DMS 273 treated with DMSO at 0.1 percent for 48 hours (cell line): ENCODE data around the gene ZFP64.
"Not testable (repeated sequence)": the region's sequence is repeated elsewhere in the genome, so short reads cannot be mapped to it uniquely, and the experiment has no call there.

Experiments used
- DNase-seq: peaks from one replicate; lab custom pipeline; 2025; lab: John Stamatoyannopoulos, UW

Gene ZFP64

DNA sequence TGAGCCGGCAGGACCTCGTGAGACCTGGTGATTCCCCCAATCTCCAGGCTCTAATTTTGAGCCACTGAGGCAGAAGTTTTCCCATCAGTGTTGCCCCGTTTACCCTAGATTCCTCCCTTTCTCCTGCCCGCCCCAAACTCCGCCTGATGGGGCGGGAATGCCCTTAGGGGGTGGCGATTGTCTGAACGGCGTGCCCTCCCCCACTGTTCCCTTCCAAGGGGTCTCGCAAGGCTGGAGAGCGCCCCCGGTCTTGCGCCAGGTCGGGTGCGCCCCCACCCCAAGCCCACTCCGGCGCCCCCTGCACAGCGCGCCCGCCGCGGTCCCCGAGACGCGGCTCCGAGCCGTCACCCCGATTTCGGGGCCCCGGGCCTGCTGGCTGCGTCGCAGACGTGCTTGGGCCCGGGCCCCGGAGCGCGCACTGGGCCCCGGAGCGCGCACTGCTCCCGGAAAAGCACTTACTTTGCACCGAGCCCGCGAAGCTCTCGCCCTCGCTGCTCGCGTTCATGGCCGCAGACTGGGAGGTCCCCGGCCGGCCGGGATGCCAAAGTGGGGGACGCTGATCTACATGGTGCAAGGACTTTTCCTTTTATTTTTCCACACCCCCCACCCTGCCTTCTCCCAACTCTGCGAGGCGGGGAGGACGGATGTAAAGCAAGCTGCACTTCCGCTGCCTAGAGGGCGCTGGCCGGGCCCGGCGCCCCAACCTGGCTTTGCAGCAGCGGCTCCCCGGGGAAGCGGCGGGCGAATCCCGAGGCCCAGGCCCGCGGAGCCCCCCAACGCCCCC lies at the start of gene ZFP64:
ZFP64 (minus strand) TSS at position 648 of the 784 bp plus-strand sequence; CDS start at position 505, 143 bp downstream.
- peak; percentile 45 for DNase-seq

DNA sequence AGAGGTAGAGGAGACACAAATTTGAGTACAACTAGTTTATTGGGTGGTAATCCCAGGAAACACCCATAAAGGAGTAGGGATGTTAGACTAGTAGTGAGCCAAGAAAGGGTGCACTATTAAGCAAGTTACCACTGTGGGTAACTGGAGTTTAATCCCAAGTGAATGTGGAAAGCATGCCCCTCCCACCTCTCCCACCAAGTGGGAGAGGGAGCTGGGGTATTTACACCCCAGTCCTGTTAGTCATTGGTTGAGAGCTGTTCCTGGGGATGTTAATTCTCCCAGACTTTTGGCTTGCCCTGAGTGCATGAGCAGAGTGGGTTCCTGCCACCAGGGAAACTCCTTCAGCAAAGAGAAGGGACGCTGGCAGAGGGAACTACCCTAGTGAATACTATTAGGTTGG lies 49.2 kb upstream of the ZFP64 start:
- no peak for DNase-seq

DNA sequence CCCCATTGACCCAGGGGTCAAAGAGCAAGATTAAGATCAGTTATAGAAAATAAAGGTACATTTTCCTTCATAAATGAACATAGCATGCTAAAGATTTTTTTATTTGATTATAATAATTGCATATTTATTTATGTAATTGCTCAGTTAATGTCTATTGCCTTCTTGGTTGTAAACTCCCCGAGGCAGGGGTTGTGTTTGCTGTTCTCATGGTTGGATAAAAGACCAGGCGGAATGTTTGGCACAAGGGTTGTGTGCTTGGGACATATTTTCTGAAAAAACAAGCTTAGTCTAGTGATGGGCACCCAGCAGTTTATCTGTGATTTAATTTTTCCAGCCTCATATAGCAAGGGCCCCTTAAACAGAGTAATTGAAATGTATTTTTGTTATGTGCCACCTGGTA lies 47.5 kb upstream of the ZFP64 start:
- DNase-seq, result no peak

DNA sequence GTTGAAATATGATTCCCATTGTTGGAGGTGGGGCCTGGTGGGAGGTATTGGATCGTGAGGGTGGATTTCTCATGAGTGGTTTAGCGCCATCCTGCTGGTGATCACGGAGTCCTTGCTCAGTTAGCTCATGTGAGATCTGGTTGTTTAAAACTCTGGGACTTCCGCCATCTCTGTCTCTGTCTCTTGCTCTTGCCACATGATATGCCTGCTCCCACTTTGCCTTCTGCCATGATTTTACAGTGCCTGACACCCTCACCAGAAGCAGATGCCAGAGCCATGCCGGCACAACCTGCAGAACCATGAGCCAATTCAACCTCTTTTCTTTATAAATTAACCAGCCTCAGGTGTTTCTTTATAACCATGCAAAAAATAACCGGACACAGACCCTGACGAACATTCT lies 44.7 kb upstream of the ZFP64 start:
- no peak for DNase-seq

DNA sequence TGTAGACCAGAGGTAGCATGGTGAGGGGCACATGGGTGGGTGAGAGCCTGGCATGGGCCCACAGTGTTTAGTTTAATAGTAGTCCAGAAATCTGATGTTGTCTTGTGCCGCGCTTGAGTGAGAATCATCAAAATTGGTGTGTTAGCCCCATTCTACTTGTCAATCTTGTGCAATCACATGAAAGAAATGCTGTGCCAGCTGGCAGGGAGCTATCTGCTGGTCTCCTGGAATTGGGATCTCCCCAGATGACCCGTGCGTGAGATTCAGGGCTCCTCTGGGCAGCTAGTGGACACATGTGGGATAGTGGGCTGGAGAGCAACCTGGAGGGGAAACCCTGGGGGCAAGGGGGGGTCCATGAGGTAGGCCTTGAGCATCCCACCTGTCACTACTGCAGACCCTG lies 43.5 kb upstream of the ZFP64 start:
- no peak for DNase-seq

DNA sequence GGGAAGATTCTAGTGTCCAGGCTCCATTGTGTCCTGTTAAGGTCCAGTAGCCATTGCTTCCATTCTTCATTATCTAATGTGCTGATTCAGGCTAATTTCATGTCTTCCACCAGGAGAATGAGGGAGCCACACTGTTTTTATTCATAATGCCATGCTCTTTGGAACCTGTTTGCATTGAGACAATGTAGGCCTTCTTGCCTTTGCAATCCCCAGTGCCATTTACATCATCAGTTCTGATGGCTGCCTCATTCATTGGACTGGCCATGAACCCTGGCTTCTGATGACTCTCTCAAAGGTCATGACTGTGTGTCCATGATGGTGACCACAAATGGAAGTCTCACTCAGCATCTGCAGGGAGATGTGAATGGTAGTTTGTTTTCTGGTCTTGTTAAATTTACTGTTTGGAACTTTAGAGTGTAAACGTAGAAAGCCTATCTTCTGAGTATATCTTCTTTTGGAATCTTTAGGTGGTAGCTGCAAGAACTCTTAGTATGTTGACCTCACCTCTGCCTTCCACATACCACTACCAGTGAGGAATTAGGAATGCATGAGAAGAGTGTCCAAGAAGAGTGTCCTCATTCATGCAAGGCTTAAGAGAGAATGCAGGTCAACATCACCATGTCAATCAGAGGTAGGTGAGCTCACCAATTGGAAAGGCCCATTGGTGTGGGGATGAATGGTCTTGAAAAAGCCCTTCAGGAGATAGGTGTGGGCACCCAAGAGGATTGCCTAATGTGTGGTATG lies 42.9 kb upstream of the ZFP64 start:
- no peak for DNase-seq

DNA sequence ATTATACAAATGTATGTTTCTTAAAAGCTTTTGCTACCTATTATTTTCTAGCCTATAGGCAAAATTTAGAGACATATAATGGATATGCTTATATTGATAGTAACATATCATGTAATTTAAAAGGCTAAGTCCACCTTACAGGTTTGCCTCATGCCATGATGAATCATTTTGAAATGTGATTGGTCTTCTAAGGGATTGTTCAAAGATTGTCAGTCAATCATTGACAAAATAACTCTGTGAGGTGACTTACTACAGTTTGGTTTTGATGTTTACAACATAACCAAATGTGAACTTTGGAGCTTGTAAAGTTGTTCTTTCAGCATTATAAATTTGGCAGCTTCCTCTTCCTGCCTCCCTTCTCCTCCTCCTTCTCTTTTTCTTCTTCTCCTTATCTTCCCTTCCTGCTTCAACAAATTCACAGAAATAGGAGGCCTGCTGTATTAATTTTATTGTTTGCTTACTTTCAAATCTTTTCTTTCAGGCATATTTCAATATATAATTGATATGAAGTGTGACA lies 39.7 kb upstream of the ZFP64 start:
- DNase-seq, result no peak

DNA sequence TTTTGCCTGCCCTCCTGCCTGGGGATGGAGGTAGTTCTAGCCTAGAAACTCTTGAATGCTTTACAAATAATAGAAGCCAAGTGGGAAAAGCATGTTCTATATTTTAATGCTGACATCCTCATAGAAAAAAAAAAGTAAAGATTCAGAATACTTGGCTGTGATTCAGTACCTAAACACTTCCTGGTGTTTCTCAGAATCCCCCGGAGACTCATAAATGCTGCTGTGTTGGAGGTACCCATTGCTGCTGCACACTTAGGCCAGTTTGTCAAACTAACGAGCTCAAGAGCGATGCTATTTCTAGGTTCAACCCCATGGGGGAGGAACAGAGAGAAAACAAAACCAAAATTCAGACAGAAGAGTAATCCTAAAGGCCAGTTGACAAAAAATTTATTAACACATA lies 38.8 kb upstream of the ZFP64 start:
- peak; percentile 34 for DNase-seq

DNA sequence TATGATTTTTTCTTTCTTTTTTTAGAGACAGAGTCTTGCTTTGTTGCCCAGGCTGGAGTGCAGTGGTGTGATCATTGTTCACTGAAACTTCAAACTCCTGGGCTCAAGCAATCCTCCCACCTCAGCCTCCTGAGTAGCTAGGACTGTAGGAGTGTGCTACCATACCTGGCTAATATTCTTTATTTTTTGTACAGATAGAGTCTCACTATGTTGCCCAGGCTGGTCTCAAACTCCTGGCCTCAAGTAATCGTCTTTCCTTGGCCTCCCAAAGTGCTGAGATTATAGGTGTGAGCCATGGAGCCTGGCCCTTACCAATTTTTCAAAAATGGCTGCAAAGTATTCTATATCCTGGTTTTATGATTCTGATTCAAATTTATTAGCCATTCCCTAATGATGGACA lies 37.8 kb upstream of the ZFP64 start:
- DNase-seq, result not testable (repeated sequence)

DNA sequence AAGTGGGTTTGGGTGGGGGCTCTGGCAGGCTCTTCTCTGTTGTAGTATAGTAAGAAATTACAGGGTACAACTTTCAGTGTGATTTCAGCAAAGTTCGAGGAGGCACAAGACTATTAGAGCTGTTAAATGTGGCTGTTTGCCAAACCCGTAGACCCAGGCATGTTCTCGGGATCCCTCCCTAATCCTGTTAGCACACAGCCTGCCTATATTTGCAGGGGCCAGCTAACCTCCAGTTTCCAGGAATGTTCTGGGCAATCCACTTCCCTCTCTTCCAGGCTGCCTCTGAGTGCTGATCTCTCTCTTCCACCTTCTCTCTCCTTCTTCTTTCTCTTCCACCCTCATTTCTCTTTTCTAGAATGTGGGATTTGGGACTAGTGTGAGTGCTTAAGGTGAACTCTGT lies 34.8 kb upstream of the ZFP64 start:
- DNase-seq, result no peak

DNA sequence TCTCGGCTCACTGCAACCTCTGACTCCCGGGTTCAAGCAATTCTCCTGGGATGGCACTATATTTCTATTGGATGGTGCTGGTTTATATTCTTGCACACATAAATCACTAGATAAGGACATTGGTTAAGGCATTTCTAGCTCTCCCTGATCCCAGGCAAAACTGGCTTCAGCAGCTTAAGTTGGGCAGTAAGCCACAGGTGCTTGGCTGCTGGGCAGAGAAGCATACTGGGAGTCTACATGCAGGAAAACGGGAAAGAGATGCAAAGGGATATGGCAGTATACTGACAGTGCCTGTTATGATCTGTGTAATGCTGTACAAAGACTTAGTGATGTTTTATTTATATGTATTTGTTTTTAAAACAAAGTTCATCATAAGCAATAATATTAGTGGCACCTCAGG lies 33.3 kb upstream of the ZFP64 start:
- DNase-seq, result no peak

DNA sequence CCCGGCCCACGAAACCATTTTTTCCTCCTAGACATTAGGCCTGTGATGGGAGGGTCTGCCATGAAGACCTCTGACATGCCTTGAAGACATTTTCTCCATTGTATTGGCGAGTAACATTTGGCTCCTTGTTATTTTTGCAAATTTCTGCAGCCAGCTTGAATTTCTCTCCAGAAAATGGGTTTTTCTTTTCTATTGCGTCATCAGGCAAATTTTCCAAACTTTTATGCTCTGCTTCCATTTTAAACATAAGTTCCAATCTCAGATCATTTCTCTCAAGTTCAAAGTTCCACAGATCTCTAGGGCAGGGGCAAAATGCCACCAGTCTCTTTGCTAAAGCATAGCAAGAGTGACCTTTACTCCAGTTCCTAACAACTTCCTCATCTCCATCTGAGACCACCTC lies 29.8 kb upstream of the ZFP64 start:
- not testable (repeated sequence) for DNase-seq

DNA sequence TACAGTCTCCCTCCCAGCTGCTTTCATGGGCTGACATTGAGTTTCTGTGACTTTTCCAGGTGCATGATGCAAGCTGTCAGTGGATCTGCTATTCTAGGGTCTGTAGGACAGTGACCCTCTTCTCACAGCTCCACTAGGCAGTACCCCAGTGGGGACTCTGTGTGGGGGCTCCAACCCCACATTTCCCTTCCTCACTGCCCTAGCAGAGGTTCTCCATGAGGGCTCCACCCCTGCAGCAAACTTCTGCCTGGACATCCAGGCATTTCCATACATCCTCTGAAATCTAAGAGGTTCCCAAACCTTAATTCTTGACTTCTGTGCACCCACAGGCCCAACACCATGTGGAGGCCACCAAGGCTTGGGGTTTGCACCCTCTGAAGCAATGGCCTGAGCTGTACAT lies 29.3 kb upstream of the ZFP64 start:
- DNase-seq, result not testable (repeated sequence)

DNA sequence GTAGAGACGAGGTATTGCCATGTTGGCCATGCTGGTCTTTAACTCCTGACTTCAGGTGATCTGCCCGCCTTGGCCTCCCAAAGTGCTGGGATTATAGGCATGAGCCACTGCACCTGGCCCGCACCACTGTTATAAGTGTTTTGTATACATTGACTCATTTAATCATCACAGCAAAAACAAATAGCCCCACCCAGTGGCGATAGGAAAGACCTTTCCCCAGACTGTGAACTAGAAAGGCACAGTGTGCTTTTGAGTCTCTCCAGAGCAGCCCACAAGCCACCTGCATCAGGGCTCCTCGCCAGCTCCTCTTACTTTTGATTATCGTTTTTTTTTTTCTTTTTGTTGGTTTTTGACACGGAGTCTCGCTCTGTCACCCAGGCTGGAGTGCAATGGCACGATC lies 27.9 kb upstream of the ZFP64 start:
- no peak for DNase-seq

DNA sequence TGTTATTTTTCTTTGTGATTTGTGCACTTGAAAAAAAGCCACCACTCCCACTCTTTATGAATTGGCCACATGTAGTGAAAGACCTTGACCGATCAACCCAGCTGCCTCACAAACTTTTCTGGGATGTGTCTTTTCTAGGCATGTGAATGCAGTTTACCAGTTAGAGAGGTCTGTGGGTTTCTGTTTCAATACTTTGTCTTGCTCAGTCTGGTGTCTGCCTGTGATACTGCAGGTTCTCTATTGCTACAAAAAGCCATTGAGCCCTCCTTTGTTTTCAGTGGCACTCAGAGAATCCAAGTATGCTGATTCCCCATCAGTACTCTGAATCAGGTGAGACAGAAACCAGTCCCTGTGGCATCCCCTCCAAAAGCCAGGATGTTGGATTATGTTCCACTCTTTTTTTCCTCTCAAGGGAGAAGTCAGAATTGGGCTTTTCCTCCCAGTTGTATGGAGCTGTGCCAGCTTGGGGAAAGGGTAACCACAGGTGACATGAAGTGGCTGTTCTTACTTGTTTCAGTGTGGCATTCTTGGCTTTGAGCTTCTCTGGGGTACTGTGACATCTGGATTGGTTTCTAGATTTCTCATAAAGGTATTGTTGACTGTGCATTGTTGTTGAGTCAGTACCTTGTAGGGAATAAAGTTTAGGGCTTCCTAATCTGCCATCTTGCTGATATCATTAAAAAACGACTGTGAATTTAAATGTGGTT lies 26.3 kb upstream of the ZFP64 start:
- DNase-seq, result no peak

DNA sequence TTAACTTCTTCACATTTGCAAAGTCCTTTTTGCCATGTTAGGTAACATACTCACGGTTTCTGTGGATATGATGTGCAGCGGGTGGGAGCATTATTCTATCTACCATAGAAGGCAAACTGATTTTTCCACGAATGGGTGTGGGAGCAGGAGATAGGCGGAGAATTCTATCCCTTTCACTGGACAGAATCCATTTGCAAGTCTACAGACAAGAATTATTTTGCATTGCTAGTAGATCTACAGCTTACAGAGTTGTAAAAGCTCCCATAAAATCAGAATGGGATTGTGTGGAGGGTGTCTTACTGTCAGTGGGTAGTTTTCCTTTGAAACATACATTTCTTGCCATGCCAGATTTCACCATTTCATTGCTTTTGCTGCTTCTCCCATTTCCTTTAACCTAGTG lies 22.4 kb upstream of the ZFP64 start:
- DNase-seq, result no peak

DNA sequence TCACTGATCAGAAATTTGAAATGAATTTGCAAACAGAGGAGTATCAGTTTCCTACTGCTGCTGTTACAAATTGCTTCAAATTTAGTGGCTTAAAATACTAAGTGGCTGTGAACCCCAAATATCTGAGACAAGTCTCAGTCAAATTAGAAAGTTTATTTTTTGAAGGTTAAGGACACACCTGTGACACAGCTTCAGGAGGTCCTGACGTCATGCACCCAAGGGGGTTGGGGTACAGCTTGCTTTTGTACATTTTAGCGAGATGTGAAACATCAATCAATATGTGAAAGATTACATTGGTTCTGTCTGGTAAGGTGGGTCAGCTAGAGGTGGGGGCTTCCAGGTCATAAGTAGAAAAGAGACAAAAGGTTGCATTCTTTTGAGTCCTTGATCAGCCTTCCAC lies 21.4 kb upstream of the ZFP64 start:
- DNase-seq, result no peak

DNA sequence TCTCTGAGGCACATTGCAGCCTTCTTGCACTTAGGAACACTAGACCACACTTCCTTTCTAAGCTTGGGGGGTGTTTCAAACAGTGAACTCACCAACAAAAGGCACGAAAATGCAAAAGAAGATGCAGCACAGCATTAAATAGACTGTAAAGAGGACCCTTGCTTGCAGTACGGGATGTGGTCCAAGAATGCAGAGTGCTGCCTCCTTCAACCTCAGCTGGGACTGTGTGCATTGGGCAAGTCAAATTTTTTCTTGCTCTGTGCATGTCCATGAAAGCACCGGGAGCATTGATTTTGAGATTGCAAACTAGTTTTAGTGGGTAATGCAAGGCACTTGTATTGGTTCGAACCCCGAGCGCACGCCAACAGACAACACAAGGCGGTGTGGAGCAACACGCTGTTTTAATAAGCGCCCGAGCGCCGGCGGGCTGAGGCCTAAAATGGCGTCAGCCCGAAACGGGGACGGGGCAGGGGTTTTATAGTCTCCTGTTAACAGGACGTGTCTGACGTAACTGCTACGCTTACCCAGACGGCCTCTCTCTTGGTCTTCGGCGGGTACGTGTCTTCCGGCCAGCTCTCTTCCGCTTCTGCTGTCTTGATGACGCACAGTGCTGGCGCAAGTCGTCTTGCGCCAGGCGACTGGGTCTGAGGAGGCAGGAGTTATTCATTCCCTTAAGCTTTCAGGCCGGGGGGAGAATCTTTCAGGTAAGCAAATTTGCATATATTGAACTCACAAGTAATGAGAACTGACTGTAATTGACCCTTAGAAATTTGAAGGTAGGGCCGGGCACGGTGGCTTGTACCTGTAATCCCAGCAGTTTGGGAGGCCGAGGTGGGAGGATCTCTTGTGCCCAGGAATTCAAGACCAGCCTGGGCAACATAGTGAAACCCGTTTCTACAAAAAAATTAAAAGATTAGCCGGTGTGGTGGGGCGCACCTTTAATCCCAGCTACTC lies 18.7 kb upstream of the ZFP64 start:
- no peak for DNase-seq

DNA sequence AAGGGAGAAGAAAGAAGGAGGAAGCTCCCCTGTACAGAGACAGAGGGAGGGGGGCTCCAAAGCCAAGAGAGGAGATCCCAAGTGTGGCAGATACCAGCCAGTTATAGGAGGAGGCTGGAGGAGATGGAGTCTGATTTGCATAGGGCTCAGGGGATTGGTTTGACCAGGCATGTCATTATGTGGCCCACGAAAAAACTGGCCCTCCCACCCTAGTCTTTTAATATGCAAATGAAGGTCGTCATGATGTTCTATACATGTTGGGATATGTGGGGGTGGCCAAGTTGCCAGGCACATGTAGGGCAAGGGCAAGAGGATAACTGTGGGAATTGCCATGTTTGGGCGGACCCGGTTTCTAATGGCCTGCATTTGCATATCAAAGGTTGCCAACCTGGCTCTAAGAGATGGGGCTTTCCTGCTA lies 17.6 kb upstream of the ZFP64 start:
- no peak for DNase-seq

DNA sequence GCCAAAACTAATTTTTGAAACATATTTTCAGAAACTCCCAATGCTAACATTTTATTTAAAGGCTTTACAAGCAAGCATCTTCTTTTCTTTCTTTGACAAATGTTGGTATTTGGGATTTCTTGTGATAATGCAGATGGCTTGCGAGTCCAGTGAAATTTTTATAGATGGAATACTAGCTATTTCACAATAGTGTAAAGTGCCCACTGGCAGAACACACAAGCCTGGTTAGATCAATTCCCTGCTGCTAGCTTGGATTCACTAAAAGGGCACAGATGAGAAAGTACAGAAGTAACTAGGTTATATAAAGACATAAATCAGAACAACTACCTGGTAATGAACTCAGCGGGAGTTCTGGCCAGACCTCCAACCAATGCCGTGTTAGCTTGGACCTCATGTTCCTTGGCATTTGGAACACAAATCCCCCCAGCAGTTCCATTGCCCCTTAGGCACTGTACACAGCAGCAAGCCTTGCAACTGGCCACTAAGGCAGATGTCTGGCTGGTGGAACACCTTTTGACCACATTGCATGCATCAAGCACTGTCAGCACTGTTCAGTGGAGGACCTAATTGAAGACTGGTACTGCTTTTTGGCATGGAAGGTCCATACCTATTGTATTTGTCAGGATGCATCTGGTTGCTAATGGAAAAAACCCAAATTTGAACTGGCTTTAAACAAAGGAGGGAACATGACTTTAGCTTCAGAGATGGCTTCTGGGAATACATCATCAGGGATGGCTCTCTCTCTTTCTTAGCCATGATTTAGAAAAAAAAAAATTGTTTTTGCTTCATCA lies 15.6 kb upstream of the ZFP64 start:
- DNase-seq, result no peak

DNA sequence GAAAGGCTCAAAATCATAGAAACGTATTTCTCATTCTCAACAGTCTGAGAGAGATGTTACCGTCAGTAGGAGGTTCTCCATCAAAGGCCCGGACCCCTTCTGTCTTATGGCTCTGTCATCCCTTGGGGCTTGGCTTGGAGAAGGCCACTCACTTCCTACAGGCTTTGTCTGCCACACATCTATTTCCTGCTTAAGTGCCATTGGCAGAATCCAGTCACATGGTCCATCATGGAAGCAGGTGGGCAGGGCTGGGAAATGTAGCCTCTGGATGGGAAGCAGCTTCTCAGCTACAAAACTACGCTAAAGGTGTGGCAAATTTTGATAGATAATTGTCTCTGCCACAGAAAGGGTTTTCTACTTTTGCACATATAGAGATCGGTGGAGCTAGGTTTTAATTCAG lies 12.6 kb upstream of the ZFP64 start:
- no peak for DNase-seq
